Measurements from ENCODE around the gene PARD3B.

The PARD3B gene, protein sequence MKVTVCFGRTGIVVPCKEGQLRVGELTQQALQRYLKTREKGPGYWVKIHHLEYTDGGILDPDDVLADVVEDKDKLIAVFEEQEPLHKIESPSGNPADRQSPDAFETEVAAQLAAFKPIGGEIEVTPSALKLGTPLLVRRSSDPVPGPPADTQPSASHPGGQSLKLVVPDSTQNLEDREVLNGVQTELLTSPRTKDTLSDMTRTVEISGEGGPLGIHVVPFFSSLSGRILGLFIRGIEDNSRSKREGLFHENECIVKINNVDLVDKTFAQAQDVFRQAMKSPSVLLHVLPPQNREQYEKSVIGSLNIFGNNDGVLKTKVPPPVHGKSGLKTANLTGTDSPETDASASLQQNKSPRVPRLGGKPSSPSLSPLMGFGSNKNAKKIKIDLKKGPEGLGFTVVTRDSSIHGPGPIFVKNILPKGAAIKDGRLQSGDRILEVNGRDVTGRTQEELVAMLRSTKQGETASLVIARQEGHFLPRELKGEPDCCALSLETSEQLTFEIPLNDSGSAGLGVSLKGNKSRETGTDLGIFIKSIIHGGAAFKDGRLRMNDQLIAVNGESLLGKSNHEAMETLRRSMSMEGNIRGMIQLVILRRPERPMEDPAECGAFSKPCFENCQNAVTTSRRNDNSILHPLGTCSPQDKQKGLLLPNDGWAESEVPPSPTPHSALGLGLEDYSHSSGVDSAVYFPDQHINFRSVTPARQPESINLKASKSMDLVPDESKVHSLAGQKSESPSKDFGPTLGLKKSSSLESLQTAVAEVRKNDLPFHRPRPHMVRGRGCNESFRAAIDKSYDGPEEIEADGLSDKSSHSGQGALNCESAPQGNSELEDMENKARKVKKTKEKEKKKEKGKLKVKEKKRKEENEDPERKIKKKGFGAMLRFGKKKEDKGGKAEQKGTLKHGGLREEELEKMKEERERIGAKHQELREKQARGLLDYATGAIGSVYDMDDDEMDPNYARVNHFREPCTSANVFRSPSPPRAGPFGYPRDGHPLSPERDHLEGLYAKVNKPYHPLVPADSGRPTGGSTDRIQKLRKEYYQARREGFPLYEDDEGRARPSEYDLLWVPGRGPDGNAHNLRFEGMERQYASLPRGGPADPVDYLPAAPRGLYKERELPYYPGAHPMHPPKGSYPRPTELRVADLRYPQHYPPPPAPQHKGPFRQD (N-terminal part only)

DNA sequence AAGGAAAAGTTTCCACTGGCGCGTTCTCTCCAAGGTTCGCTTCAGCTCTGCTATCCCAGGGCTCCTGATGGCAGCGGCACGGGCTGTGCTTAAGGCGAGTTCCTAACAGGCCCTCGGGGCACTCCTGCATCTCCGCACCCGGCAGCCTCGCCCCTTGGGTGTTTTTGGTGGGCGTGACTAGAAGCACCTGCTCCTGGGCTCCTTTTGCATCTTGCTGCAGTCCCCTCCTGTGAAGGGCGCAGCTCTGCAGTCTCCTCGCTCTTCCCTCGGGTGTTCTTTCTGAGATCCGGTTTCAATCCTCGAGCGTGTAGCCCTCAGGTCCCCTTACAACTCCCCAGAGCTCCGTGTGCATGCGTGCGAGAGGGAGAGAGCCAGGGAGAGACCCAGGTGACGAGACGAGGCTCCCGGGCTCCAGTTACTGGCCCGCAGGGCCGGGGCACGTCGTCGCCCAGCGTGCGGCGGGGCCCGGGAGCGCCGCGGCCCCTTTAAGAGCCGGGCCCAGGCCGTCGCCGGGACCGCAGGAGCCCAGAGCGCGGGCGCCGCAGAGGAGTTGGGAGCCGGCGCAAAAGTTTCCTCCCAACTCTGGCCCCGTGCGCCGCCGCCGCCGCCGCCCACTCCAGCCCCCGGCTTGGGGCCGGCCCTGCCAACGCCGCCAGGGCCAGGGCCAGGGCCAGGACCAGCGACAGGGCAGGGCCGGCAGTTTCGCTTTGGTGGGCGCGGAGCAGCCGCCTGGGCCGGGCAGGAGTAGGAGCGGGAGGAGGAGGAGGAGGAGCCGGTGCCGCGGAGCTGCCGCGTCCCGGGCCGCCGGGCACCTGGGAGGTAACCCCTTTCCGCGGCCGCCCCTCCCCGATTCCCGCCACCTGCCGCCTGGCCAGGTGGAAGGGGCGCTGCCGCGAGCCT, at the start of gene PARD3B:
PARD3B (plus strand) TSS at position 515 of the 900 bp plus-strand sequence. CDS start 525 bp downstream, outside the sequence.
- peak; percentile 65 for DNase-seq (ENCODE audit: low read depth)

DNA sequence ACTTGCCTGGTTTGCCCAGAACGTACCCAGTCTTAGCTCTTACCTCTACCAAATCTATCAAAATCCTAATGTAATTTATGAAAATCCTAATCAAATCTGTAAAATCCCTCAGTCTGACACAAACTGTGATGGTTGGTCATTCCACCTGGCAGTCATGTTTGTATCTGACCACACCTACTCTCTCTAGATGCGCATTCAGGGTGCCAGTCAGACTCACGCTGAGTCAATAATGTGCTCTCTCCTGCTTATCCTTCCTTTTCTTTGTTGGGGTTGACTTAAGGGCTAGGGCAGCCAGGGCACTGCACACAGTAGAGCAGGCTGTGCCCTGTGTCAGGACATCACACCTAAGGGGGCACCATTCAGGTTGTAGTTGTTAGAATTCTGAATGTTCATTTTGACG, 48.5 kb upstream of the PARD3B start:
- no peak for DNase-seq (ENCODE audit: low read depth)

DNA sequence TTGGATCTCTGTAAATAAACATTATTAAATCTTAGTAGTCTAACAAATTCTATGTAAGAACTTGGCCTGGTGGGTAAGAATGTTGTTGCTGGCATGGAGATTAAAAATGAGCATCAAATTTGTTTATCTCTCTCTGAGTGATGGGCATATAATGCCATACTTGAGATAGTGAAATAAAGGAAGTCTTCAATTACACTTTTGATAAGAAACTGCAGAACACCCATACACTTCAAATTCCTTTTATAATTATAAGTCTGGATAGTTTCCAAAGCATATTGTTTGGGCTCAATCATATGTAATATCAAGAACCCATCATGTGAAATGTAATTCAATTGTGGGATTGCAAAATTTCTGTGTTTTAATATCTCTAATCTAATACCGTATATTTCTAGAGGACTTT, 47.4 kb upstream of the PARD3B start:
- no peak for DNase-seq (ENCODE audit: low read depth)

DNA sequence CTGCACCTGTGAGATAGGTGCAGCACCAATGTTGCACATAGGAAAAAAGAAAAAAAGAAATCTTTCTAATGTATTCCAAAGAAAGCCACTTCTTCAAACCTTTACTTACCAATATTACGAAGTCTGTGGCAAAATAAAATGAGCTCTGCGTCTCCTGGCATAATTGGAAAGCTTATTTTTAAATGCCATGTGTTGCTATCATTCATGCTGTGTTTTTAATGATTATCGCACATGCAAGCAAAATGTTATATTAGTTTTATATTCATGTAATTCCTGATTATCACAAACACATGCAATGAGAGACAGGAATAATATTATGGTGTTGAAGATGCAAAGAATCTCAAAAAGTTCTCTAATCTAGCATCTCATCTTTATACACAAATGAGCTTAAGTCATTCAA, 47.0 kb upstream of the PARD3B start:
- no peak for DNase-seq (ENCODE audit: low read depth)

DNA sequence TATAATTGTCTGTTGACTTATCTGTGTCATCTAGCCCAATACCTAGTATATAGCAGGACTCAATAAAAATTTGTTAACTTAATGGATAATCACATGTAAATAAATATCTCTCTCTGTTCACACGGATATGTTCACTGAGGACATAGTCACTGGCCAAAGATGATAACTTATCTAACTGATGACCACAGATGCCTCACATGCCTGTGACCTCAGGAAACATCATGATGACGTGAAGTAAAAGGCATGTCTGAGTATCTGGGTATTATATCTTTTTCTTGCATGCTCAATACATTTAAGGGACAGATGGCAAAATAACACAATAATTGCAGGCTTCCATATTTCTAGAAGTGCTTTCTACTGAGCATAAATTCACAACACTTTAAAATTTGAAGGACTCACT, 41.4 kb upstream of the PARD3B start:
- no peak for DNase-seq (ENCODE audit: low read depth)

DNA sequence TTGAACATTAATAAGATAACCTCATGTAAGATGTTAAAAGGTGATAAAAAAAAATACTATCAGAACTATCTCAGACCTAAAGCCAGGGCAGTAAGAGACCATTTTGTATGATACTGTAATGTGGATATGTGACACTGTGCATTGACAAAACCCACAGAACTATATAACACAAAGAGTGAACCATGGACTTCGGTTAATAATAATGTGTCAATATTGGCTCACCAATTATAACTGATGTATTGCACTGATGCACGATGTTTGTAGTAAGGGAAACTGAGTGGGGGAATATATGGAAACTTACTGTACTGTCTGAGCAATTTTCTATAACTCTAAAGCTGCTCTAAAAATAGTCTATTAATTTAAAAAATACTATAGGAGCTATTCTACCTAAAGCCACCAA, 40.7 kb upstream of the PARD3B start:
- no peak for DNase-seq (ENCODE audit: low read depth)

DNA sequence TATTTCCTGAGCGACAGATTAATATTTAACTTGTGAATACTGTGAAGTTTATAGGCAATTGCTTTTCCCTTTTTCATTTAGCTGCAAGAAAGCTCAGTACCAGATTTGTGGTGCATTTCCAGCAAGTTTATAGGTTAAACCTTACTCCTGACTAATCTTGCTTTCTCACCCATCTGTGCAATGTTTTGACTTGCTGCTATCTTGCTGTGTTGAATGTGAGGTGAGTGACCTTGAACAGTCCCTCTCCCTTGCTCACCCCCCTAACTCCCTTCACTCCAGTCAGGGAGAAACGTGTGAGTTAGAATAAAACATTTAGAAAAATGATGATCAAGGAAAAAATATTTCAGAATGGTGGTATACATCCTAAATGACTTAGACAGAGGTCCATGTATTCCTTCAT, 39.8 kb upstream of the PARD3B start:
- no peak for DNase-seq (ENCODE audit: low read depth)

DNA sequence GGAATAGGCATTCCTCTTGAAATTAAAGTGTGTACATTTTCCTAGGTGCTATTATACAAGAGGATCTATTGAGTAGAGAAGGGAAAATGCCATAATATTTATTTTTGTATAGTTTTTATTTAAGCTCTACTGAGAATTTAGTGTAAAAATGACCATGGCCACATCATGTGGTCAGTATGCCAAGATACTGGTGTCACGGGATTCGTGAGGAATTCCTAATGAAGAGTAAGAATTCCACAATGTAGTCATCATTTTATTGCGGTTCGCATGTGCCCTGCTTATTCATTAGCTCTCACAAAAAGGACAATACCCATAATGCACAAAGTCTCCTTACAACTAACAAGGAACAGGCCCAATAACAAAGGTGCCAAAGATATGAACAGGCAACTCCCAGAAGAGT, 39.3 kb upstream of the PARD3B start:
- peak; percentile 49 for DNase-seq (ENCODE audit: low read depth)

DNA sequence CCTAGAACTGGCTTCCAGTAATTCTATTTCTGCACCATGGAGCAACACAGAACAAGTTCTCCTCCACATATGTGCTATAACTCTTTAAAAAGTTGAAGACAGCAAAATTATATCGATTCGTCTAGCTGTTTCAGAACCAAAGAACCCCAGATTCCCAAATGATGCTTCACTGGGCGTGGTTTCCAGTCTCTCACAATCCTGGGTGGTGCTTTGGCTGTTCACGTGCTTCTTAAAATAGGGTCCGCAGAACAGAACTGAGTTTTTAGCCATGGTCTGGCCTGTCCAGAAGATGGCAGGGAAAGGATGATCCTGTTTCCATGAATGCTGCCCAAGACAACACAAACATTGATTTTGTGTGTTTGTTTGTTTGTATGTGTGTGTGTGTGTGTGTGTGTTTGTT, 37.6 kb upstream of the PARD3B start:
- DNase-seq (ENCODE audit: low read depth): no peak

DNA sequence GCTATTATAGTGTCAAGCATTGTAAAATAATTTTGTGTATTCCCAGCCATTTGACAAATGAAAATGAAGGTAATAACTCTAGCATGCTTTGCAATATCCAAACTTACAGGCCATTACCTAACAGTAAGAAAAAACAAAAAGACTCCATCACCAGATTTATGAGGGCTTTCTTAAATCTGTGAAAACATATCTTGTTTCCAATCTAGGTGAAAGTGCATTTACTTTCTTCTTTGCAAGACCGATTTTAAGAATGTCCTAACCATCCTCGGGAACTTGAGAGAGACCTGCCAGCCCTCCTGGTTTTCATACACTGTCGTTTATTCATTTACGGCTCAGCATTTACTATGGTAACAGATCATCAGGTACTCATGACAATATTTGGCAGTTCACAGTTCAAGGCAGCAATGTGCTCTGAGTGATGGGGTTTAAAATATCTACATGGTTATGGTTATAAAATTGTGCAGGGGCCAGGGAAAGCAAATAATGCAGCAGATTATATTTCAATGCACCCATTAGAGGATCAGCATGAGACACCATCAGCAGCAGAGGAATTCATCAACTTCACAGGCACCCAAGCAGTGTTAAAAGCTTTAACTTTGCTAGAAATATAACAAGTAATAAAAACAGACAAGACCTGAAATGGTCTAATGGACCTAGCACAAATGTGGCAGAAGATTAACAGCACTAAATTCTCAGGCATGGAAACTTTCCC, 34.4 kb upstream of the PARD3B start:
- DNase-seq (ENCODE audit: low read depth): no peak

DNA sequence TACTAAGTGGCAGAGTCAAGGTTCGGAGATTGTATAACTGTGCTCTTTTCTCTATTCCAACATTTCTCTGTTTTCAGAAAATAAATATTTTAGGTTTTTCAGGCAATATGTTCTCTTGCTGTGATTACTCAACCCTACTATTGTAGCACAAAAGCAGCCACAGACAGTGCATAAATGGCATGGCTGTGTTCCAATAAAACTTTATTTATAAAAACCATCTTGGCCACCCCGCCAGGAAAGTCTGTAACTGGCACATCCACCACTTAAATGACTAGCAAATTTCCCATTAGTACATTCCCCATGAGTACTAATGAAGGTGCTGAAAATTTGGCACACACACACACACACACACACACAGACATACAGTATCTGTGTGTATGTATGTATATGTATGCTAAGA, 30.8 kb upstream of the PARD3B start:
- no peak for DNase-seq (ENCODE audit: low read depth)

DNA sequence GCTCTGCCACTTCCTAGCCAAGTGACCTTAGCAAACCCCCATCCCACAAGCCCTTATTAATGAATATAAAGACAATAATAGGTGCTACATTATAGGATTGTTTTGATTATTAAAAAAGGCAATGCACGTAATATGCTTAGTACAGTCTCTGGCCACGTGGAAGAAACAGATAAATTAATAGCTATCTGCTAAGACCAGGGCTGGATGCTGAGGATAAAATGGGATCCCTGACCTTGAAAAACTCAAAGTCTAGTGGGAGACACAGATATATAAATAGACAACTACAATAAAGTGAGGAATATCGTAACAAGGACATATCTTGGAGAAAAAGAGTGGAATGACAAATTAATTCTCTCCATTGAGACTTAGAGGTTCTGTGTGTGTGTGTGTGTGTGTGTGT, 29.9 kb upstream of the PARD3B start:
- no peak for DNase-seq (ENCODE audit: low read depth)

DNA sequence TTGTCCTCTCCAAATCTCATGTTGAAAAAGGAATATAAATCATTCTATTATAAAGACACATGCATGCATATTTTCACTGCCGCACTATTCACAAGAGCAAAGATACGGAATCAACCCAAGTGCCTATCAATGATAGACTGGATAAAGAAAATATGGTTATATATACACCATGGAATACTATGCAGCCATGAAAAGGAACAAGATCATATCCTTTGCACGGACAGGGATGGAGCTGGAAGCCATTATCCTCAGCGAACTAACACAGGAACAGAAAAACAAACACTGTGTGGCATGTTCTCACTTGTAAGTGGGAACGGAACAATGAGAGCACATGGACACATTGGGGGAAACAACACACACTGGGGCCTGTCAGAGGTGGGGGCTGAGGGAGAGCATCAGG, 28.1 kb upstream of the PARD3B start:
- DNase-seq (ENCODE audit: low read depth): no peak

DNA sequence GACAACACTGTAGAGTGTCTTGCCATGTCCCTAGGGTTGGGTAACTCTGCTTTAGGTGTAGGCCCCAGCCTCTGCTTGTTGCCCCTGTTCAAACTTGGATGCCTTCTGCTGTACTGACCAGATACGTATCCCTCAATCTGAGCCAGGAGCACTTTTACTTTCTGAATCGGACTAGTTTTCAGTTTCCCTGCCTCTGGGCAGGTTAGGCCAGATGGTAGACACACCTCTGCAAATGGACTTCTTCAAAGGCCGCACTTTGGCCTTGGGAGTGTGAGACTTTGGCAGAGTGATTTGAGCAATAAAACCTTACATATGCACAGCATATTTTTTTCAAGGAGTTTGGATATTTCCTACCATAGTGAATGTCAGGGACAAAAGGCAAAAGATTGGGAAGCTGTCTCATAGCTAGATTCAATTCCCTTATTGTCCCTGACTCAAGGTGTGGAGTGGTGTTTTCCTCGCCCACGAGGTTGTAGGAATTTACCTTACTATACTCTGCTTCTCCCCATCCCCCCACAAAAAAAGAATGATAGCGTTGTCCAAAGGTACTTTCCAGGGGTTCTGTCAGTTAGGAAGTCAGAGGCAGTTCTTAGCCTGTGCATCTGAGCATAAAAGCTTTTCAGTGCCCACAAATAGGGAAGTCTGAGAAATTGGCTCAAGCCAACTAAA, 15.3 kb upstream of the PARD3B start:
- no peak for DNase-seq (ENCODE audit: low read depth)

DNA sequence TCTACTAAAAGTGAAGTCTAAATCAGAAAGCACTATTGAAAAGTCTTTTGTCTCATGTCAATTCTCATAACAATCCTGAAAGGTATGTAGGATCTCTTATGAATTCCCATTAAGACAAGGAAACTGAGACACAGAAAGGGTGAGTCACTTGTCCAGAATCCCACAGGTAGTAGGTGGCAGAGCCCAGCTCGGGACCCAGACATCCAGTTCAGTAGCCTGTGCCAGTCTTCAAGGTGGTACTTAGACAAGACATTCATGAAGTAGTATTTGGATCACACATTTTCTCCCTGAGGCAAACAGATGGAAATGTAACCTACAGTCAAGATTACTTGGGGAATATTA, 14.8 kb upstream of the PARD3B start:
- no peak for DNase-seq (ENCODE audit: low read depth)

DNA sequence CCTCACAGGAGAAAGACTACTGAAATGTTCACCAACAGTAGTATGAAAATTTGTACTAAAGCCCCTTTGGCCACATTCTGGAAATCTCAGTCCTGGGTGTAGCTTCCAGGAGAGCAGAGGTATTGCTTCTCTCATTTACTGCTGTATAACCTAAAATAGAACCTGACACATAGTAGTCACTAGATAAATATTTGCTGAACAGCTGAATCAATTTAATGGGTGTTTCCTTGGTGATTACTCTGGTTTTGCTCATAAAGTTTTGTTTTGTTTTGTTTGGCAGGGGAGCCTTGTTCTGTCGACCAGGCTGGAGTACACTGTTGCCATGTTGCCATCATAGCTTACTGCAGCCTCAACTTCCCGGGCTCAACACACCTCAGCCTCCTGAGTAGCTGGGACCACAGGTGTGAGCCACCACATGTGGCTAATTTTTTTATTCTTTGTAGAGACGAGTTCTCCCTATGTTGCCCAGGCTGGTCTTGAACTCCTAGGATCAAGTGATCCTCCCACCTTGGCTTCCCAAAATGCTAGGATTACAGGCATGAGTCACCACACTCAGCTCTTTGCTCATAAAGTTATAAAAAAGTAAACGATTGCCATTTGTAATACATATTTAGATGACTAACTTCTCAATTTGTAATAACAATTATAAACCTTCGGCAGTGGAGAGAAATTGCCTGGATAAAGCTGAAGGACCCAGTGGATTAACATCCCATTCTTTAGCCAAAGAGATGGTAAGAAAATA, 11.5 kb upstream of the PARD3B start:
- DNase-seq (ENCODE audit: low read depth): peak; percentile 38

DNA sequence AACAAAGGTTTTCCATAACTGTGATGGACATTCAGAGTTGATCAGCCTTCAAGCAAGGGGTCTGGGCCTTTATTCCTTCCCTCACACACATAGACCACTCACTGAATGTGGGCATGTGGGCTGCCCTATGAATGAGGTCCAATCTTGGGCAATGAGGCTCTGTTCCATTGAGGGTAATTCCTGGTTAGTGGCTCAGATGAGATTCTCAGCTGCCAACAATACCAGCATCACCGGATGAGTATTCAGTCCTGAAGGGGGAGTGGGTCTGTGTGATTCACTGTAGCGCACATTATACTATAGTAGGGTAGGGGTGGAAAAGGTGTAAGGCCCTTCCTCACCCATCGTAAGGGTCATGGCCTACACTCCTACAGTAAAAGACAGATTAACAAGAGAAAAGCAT, 9.9 kb upstream of the PARD3B start:
- DNase-seq (ENCODE audit: low read depth): no peak

DNA sequence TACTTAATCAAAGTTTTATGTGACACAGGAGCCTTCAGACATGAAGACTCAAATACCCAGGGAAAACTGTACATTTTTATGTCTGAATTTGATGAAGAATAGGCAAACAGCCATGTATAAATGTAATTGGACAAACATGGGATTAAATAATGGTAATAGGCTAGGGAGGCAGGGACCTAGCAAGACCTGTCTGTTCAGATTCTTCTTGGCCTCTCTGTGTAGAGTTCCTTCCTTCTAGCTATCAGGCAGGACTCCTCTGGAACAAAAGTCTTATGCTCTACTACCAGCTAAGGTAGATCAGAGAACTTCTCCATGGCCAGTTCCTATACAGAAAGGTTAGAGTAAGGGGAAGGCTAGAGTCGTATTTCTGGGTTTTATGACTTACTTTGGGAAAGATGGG, 9.5 kb upstream of the PARD3B start:
- no peak for DNase-seq (ENCODE audit: low read depth)

DNA sequence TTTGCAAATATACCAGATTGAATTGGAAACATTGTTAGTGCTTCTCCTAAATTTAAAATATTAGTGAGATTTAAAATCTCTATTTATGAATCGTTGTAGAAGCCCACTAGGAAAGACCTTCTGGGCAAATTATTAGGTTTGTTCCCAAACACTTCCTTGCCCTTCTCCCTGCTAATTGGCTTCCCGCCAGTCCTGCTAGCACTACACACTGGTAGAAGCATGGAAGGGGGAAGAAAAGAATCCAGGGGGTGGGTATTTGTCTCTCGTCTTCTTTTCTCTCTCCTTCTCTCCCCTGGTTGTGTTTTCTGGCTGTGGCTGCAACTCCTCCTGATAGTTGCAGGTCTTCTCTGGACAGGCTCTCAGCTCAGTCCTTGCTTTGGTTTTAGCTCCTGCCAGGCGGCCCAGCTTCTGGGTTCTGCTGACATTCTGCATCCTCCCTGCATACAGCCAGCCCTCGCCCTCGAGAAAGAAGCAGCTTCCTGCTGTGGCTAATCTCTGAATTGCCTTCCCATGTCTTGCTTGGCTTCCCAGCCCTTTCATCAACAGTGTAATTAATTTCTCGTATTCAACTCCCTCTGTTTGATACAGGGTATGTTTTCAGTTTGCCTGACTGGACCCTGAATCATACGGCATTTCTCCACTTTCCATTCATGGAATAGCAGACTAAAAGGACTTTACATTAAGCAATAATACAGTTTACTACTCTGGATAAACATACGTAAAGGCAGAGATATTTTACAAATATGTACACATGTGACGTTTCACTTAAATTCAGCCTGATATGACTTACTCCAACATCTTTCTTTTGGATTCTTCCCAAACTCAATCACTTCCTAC, 6.9 kb upstream of the PARD3B start:
- peak; percentile 69 for DNase-seq (ENCODE audit: low read depth)
